AG08395 (cell line): Measurements from ENCODE around the gene SDK1.
"Not testable (repeated sequence)": the region's sequence is repeated elsewhere in the genome, so short reads cannot be mapped to it uniquely, and the experiment has no call there.

Experiments
- DNase-seq: peaks from one replicate; pipeline ENCODE4 v3.0.0; 2012; ENCODE audit warnings: mixed read lengths, low spot score

SDK1 gene

DNA sequence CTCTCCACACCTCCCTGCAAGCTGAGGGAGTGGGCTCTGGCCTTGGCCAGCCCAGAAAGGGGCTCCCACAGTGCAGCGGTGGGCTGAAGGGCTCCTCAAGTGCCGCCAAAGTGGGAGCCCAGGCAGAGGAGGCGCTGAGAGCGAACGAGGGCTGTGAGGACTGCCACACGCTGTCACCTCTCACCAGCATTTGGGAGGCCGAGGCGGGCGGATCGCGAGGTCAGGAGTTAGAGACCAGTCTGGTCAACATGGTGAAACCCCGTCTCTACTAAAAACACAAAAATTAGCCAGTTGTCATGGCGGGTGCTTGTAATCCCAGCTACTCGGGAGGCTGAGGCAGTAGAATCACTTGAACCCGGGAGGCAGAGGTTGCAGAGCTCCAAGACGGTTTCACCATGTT lies 1013.3 kb downstream of the SDK1 start:
- not testable (repeated sequence) for DNase-seq
